Measurements from ENCODE around the gene KLF6. TPM values are rescaled to one million over a fixed set of nuclear protein-coding genes. Genes with fewer than 3 reads are reported as not detected.

Gene KLF6
- 94.5 and 112 TPM in 2 replicates for total RNA-seq (2014; rRNA removed)
- percentile 99 among the genes with signal in this experiment for Bru-seq, nascent RNA
- percentile 90 among the genes with signal in this experiment for BruChase-seq, experiment 1, labeled RNA remaining after a 6-hour chase
- BruChase-seq, experiment 2, labeled RNA remaining after a 2-hour chase = percentile 97 among the genes with signal in this experiment
- long read RNA-seq, full-length matches to known transcripts = 92 of 124 reads
- long read RNA-seq, partial matches to known transcripts = 7 of 124 reads
- long read RNA-seq, other reads (novel, unspliced or antisense) = 25 of 124 reads

DNA sequence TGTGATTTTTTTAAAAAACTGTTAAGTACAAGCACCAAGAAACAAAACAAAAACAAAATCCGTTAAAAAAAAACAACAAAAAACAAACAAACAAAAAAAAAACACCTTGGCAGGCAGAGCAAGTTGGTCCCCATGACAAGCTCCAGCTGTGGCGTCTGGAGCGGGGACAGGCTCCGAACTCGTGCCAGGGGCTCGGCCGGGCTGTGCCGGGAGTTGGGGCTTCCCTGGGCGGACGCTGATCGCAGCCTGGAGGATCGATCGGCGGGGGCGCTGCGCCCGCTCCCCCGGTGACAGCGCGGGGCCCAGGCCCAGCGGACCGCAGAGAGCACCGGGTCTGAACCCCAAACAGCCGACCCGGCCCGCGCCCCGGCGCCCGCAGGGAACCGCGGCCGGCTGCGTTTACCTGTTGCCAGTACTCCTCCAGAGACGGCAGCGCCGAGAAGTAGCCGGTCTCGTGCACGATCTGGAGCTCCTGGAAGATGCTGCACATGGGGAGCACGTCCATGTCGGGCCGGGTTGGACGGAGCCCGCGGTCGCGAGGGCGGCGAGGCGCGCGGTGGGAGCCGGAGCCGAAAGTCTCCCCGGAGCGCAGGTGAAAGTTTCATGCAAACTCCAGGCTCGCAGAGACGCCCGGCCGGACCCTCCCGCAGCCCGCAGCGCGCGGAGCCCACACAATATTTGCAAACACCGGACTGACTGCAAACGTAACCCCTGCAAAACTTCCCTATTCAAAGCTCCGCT, at the start of gene KLF6:
Gene KLF6 (minus strand): TSS at position 700 of the 741 bp plus-strand sequence. CDS start 195 bp downstream, at position 505.
- Histone ChIP-seq H3K36me3 (ENCODE audit: low read depth, low read length) (peaks cover 46% of the 10 kb centered on the region), H3K4me3 (ENCODE audit: low read length) (peak within 1 kb of the TSS; percentile 96), H3K9me3 (ENCODE audit: low read length) (no peaks in the 10 kb centered on the region), H3K9me2 (replicated peaks; ENCODE audit: low read length) (no peaks in the 10 kb centered on the region), H4K20me1 (ENCODE audit: low read length) (peaks cover 44% of the 10 kb centered on the region), H3K4me1 (ENCODE audit: insufficient read depth, low read length) (peaks cover 30% of the 10 kb centered on the region), H3K27ac (ENCODE audit: low read length) (peak within 1 kb of the TSS; percentile 98), H2AFZ (ENCODE audit: low read length) (no peak within 1 kb of the TSS), H3K4me2 (ENCODE audit: low read length) (peak within 1 kb of the TSS; percentile 95), H3K9ac (ENCODE audit: low read length) (peak within 1 kb of the TSS; percentile 100), H3K27me3 (ENCODE audit: low read length) (no peaks in the 10 kb centered on the region), H3K79me2 (ENCODE audit: low read length) (peaks cover 60% of the 10 kb centered on the region), H3F3A (ENCODE audit: low read length, unreplicated experiment) (no peaks in the 10 kb centered on the region)
- ATAC-seq = no peak; the same call in 1 of the 2 replicates
- TF ChIP-seq EZH2 (IDR thresholded peaks at IDR 0.05; ENCODE audit: low read length, unreplicated experiment) (no peak), CTCF (conservative IDR thresholded peaks at IDR 0.05; ENCODE audit: low read depth, low read length) (no peak), EZH2phosphoT487 (IDR thresholded peaks at IDR 0.05; ENCODE audit: borderline replicate concordance, low read length) (no peak)
- ChIA-PET CTCF (interaction anchor here (1.0 kb wide), 1 partner anchor 44 kb away, joined by 3 read pairs; no protein-coding TSS in a partner anchor), POLR2A (ENCODE audit: unreplicated experiment) (interaction anchor here (0.5 to 1.5 kb wide), 19 partner anchors 8 to 979 kb away, joined by 3 to 25 read pairs (median 5); no protein-coding TSS in a partner anchor)
- BruUV-seq (replicated peaks) = no TSS peak
- intact Hi-C loops (cut with micrococcal nuclease) = loop anchor here (1.0 to 10.0 kb wide), 7 partner anchors 22 to 890 kb away; no protein-coding TSS in a partner anchor
- no peak for DNase-seq

GRCh38 chr10:3834404-3834803, 49.4 kb upstream of the KLF6 start:
- Histone ChIP-seq H4K20me1 (ENCODE audit: low read length) (no peaks in the 10 kb centered on the region), H3K4me3 (ENCODE audit: low read length) (no peak overlapping the region), H3F3A (ENCODE audit: low read length, unreplicated experiment) (no peaks in the 10 kb centered on the region), H3K9me2 (replicated peaks; ENCODE audit: low read length) (no peaks in the 10 kb centered on the region), H3K79me2 (ENCODE audit: low read length) (no peaks in the 10 kb centered on the region), H3K4me2 (ENCODE audit: low read length) (no peak overlapping the region), H3K36me3 (ENCODE audit: low read depth, low read length) (no peaks in the 10 kb centered on the region), H3K9me3 (ENCODE audit: low read length) (no peaks in the 10 kb centered on the region), H3K9ac (ENCODE audit: low read length) (no peak overlapping the region), H3K4me1 (ENCODE audit: insufficient read depth, low read length) (peaks cover 3% of the 10 kb centered on the region; the same call in 1 of the 2 replicates), H3K27ac (ENCODE audit: low read length) (no peak overlapping the region), H3K27me3 (ENCODE audit: low read length) (no peaks in the 10 kb centered on the region), H2AFZ (ENCODE audit: low read length) (no peak overlapping the region)
- ATAC-seq (no peak), DNase-seq (no peak)
- no TSS peak for BruUV-seq (replicated peaks)
- TF ChIP-seq EZH2phosphoT487 (IDR thresholded peaks at IDR 0.05; ENCODE audit: borderline replicate concordance, low read length) (no peak), CTCF (conservative IDR thresholded peaks at IDR 0.05; ENCODE audit: low read depth, low read length) (no peak), EZH2 (IDR thresholded peaks at IDR 0.05; ENCODE audit: low read length, unreplicated experiment) (no peak)
- POLR2A ChIA-PET (ENCODE audit: unreplicated experiment) = no interaction called here
- intact Hi-C loops (cut with micrococcal nuclease) = no loop called here
- CTCF ChIA-PET = no interaction called here

Data from PC-3 (cell line).